HG03139 (cell line): ENCODE measurements around the gene CLEC4D.
"Not testable (repeated sequence)": the region's sequence is repeated elsewhere in the genome, so short reads cannot be mapped to it uniquely, and the experiment has no call there.

Source experiments
- ATAC-seq: cut with Tn5 transposase; IDR thresholded peaks from one replicate; pipeline ENCODE4 v1.9.1; 2021; ENCODE audit not compliant: unreplicated experiment

Gene CLEC4D

GRCh38 chr12:8527250-8528130, 14.2 kb downstream of the CLEC4D start:
- ATAC-seq: no peak

GRCh38 chr12:8532045-8532444, 18.7 kb downstream of the CLEC4D start:
- no peak for ATAC-seq

GRCh38 chr12:8537820-8538219, 24.5 kb downstream of the CLEC4D start:
- ATAC-seq: not testable (repeated sequence)

- not testable (repeated sequence) for ATAC-seq
These were observed 27.5 kb downstream of the CLEC4D start, which contains the start of gene CLEC4E for GRCh38 chr12:8540831-8541230. TSS of gene CLEC4E (minus strand) at chr12:8540905. CDS start at chr12:8540797, 108 bp downstream.

GRCh38 chr12:8541562-8541961, 28.3 kb downstream of the CLEC4D start:
- no peak for ATAC-seq

GRCh38 chr12:8544295-8544694, 31.0 kb downstream of the CLEC4D start:
- no peak for ATAC-seq

GRCh38 chr12:8546591-8546990, 33.3 kb downstream of the CLEC4D start:
- ATAC-seq: no peak

GRCh38 chr12:8547645-8548044, 34.3 kb downstream of the CLEC4D start:
- ATAC-seq: no peak

GRCh38 chr12:8548192-8548591, 34.9 kb downstream of the CLEC4D start:
- ATAC-seq: no peak

GRCh38 chr12:8549381-8549780, 36.1 kb downstream of the CLEC4D start:
- ATAC-seq: no peak

GRCh38 chr12:8553088-8553627, 39.9 kb downstream of the CLEC4D start:
- no peak for ATAC-seq

GRCh38 chr12:8554451-8555195, 41.3 kb downstream of the CLEC4D start:
- no peak for ATAC-seq

GRCh38 chr12:8556531-8557097, 43.3 kb downstream of the CLEC4D start:
- no peak for ATAC-seq

GRCh38 chr12:8559676-8560075, 46.4 kb downstream of the CLEC4D start:
- ATAC-seq: no peak

- ATAC-seq: no peak
These were observed 47.7 kb downstream of the CLEC4D start for GRCh38 chr12:8561011-8561410.

- no peak for ATAC-seq
These were observed 49.0 kb downstream of the CLEC4D start for GRCh38 chr12:8562310-8562709.

GRCh38 chr12:8563356-8563755, 50.1 kb downstream of the CLEC4D start:
- ATAC-seq: no peak

- no peak for ATAC-seq
These were observed 51.4 kb downstream of the CLEC4D start for GRCh38 chr12:8564656-8565055.

- not testable (repeated sequence) for ATAC-seq
These were observed 52.7 kb downstream of the CLEC4D start for GRCh38 chr12:8566052-8566451.

GRCh38 chr12:8566525-8566924, 53.2 kb downstream of the CLEC4D start:
- no peak for ATAC-seq
